GM21515 (cell line): Measurements from ENCODE around the gene MED27.

Experiments
- ATAC-seq: cut with Tn5 transposase; IDR thresholded peaks from one replicate; pipeline ENCODE4 v1.9.1; 2021; ENCODE audit not compliant: unreplicated experiment

Gene MED27

GRCh38 chr9:131823701-131824146 is 255.9 kb downstream of the MED27 start:
- ATAC-seq: no peak

- ATAC-seq: no peak
Observed at GRCh38 chr9:131818089-131818488, 261.6 kb downstream of the MED27 start.

GRCh38 chr9:131817627-131818026 is 262.0 kb downstream of the MED27 start:
- ATAC-seq: no peak

- no peak for ATAC-seq
Observed at GRCh38 chr9:131817073-131817472, 262.6 kb downstream of the MED27 start.

- ATAC-seq: no peak
Observed at GRCh38 chr9:131815970-131816873, 263.4 kb downstream of the MED27 start.

GRCh38 chr9:131814707-131815106 is 265.0 kb downstream of the MED27 start:
- ATAC-seq: no peak

- no peak for ATAC-seq
Observed at GRCh38 chr9:131813116-131813515, 266.6 kb downstream of the MED27 start.

- ATAC-seq: no peak
Observed at GRCh38 chr9:131812116-131812790, 267.4 kb downstream of the MED27 start.

- no peak for ATAC-seq
Observed at GRCh38 chr9:131811405-131811804, 268.3 kb downstream of the MED27 start.

GRCh38 chr9:131810351-131811170 is 269.1 kb downstream of the MED27 start:
- ATAC-seq: no peak
